HEK293T (cell line): ENCODE results near the gene USP17L25.
"Not testable (repeated sequence)": the region's sequence is repeated elsewhere in the genome, so short reads cannot be mapped to it uniquely, and the experiment has no call there.

Experiments
- CTCF ChIA-PET: fragments of 350-600 bp; formaldehyde crosslinking; extraction: SDS; loops from one replicate; lab custom pipeline; 2021; ENCODE audit warnings: antibody characterized with exemption, inconsistent platforms; lab: Yijun Ruan, JAX
- POLR2A ChIA-PET: fragments of 350-600 bp; formaldehyde crosslinking; extraction: SDS; loops from one replicate; lab custom pipeline; 2020; ENCODE audit warnings: antibody characterized with exemption, inconsistent platforms; lab: Yijun Ruan, JAX
- DNase-seq: peaks from one replicate; pipeline ENCODE4 v3.0.0; 2012; ENCODE audit warnings: mixed read lengths; ENCODE audit errors: extremely low spot score

USP17L25 gene

GRCh38 chr4:9329611-9330010, at the start of gene USP17L25:
USP17L25 (plus strand) TSS chr4:9329911; CDS start chr4:9329911, 0 bp downstream.
- POLR2A ChIA-PET, DNase-seq, CTCF ChIA-PET: not testable (repeated sequence)

GRCh38 chr4:9324191-9324590, 5.5 kb upstream of the USP17L25 start:
- CTCF ChIA-PET, DNase-seq, POLR2A ChIA-PET: not testable (repeated sequence)

- CTCF ChIA-PET, DNase-seq, POLR2A ChIA-PET: not testable (repeated sequence)
These were observed 4.8 kb upstream of the USP17L25 start, which contains the start of gene USP17L24 for GRCh38 chr4:9324865-9325264. USP17L24 (plus strand) TSS chr4:9325165; CDS start chr4:9325165, 0 bp downstream.

- CTCF ChIA-PET, DNase-seq, POLR2A ChIA-PET: not testable (repeated sequence)
These were observed 4.6 kb downstream of the USP17L25 start, which contains the start of gene USP17L26 for GRCh38 chr4:9334358-9334757. USP17L26 (plus strand) TSS chr4:9334658; CDS start chr4:9334658, 0 bp downstream.

- CTCF ChIA-PET, POLR2A ChIA-PET, DNase-seq: not testable (repeated sequence)
These were observed 9.4 kb downstream of the USP17L25 start, which contains the start of gene USP17L5 for GRCh38 chr4:9339103-9339502. USP17L5 (plus strand) TSS chr4:9339403; CDS start chr4:9339403, 0 bp downstream.

- CTCF ChIA-PET, POLR2A ChIA-PET, DNase-seq: not testable (repeated sequence)
These were observed 14.1 kb downstream of the USP17L25 start, which contains the start of gene USP17L27 for GRCh38 chr4:9343848-9344247. USP17L27 (plus strand) TSS chr4:9344148; CDS start chr4:9344148, 0 bp downstream.

GRCh38 chr4:9348593-9348992, 18.9 kb downstream of the USP17L25 start, which contains the start of gene USP17L28:
USP17L28 (plus strand) TSS chr4:9348893; CDS start chr4:9348893, 0 bp downstream.
- DNase-seq, POLR2A ChIA-PET, CTCF ChIA-PET: not testable (repeated sequence)

GRCh38 chr4:9350866-9351265, 21.2 kb downstream of the USP17L25 start:
- POLR2A ChIA-PET, DNase-seq, CTCF ChIA-PET: not testable (repeated sequence)

GRCh38 chr4:9353338-9353737, 23.6 kb downstream of the USP17L25 start, which contains the start of gene USP17L29:
USP17L29 (plus strand) TSS chr4:9353638; CDS start chr4:9353638, 0 bp downstream.
- DNase-seq, POLR2A ChIA-PET, CTCF ChIA-PET: not testable (repeated sequence)

GRCh38 chr4:9362829-9363228, 33.1 kb downstream of the USP17L25 start, which contains the start of gene USP17L30:
USP17L30 (plus strand) TSS chr4:9363129; CDS start chr4:9363129, 0 bp downstream.
- POLR2A ChIA-PET, CTCF ChIA-PET, DNase-seq: not testable (repeated sequence)

GRCh38 chr4:9379881-9380280, 50.2 kb downstream of the USP17L25 start:
- CTCF ChIA-PET, DNase-seq, POLR2A ChIA-PET: not testable (repeated sequence)
